Caco-2 (cell line): Measurements from ENCODE around the gene CLMP. TPM values are rescaled to one million over a fixed set of nuclear protein-coding genes. Genes with fewer than 3 reads are reported as not detected.
A peak's percentile ranks its signal among the peaks of the same experiment; 100 is the strongest.

Experiments
- BruUV-seq: library from RNA; stranded (reverse); fragments of 400-500 nt; replicated peaks from 2 replicates; lab custom pipeline; 2021; lab: Mats Ljungman, UMichigan
- CTCF ChIA-PET: fragments of 300-600 bp; sonication (Branson Sonifier 250); formaldehyde crosslinking; loops from one replicate; lab custom pipeline; 2022; ENCODE audit warnings: antibody characterized with exemption; lab: Charles Lee
- POLR2A ChIA-PET: fragments of 300-600 bp; sonication (Branson Sonifier 250); formaldehyde crosslinking; loops from one replicate; lab custom pipeline; 2022; ENCODE audit warnings: antibody characterized with exemption; lab: Charles Lee
- DNase-seq, 2 experiments: peaks; one replicate each; pipeline versions ENCODE4 v3.0.0 to v3.0.0-alpha.2; 2020 to 2022
- H3K27me3 ChIP-seq: replicated peaks from 2 replicates; pipeline ENCODE4 v1.6.0; 2011; ENCODE audit warnings: low read length; ENCODE audit not compliant: control insufficient read depth, insufficient read depth
- H3K36me3 ChIP-seq: 2 replicates; pipeline ENCODE4 v1.5.1; 2011; ENCODE audit warnings: low read length; ENCODE audit not compliant: control insufficient read depth, insufficient read depth
- H3K4me1 ChIP-seq: fragments of 250-450 bp; sonication (Bioruptor Pico); 2 replicates; pipeline ENCODE4 v1.5.1; 2020; ENCODE audit warnings: mild to moderate bottlenecking
- H3K4me3 ChIP-seq: 2 replicates; pipeline ENCODE4 v1.5.1; 2011; ENCODE audit warnings: low read depth, mild to moderate bottlenecking, control low read depth, low read length
- H3K9me3 ChIP-seq: fragments of 250-450 bp; sonication (Bioruptor Pico); 2 replicates; pipeline ENCODE4 v1.5.1; 2020; ENCODE audit warnings: mild to moderate bottlenecking, moderate library complexity
- H3K27ac Mint-ChIP-seq: one replicate; pipeline ENCODE4 v1.8.0; 2022; ENCODE audit warnings: mixed read lengths; ENCODE audit not compliant: unreplicated experiment
- H3K27me3 Mint-ChIP-seq: one replicate; pipeline ENCODE4 v1.8.0; 2022; ENCODE audit warnings: mixed read lengths; ENCODE audit not compliant: insufficient read depth, unreplicated experiment
- H3K36me3 Mint-ChIP-seq: one replicate; pipeline ENCODE4 v1.8.0; 2022; ENCODE audit warnings: mild to moderate bottlenecking, mixed read lengths; ENCODE audit not compliant: insufficient read depth, unreplicated experiment
- H3K4me1 Mint-ChIP-seq: one replicate; pipeline ENCODE4 v1.8.0; 2022; ENCODE audit warnings: low read depth, mixed read lengths; ENCODE audit not compliant: unreplicated experiment
- H3K4me3 Mint-ChIP-seq: one replicate; pipeline ENCODE4 v1.8.0; 2022; ENCODE audit warnings: mild to moderate bottlenecking, moderate library complexity, mixed read lengths; ENCODE audit not compliant: unreplicated experiment
- H3K9me3 Mint-ChIP-seq: one replicate; pipeline ENCODE4 v1.8.0; 2022; ENCODE audit warnings: mixed read lengths; ENCODE audit not compliant: unreplicated experiment
- intact Hi-C: fragments of 100-400 bp; cut with micrococcal nuclease; formaldehyde crosslinking; loops from one replicate; pipeline ENCODE4 v1.10.0; 2022; ENCODE audit not compliant: unreplicated experiment
- total RNA-seq: library from RNA; stranded (reverse); gene quantifications from 2 replicates; pipeline ENCODE4 v1.2.3, GENCODE V29; 2022
- TF ChIP-seq, protein P1 (sequence below), 2 experiments: fragments of 200-600 bp in 1 of 2; IDR thresholded peaks; 1 replicate in 1 of 2; 2 replicates in 1 of 2; pipeline versions ENCODE4 v1.5.1 to v1.8.0; 2011 to 2022; ENCODE audit warnings: antibody characterized with exemption in 1 of 2, control low read depth in 1 of 2, inconsistent platforms in 1 of 2, low read depth in 1 of 2, low read length in 1 of 2, mild to moderate bottlenecking in 1 of 2, moderate library complexity in 1 of 2; ENCODE audit not compliant: insufficient read depth in 1 of 2, severe bottlenecking in 1 of 2, unreplicated experiment in 1 of 2

CLMP gene
- total RNA-seq, 1 experiment from 2014 or later, result 58.9 TPM

- no peaks in the 10 kb centered on the region for H3K27me3 ChIP-seq
- H3K4me3 ChIP-seq, result peak overlapping the region; percentile 58
- Mint-ChIP-seq H3K4me3 (peak overlapping the region; percentile 75), H3K4me1 (peaks cover 17% of the 10 kb centered on the region), H3K27ac (peak overlapping the region; percentile 43), H3K36me3 (peaks cover 4% of the 10 kb centered on the region), H3K9me3 (no peaks in the 10 kb centered on the region), H3K27me3 (peaks cover 5% of the 10 kb centered on the region)
- BruUV-seq, result TSS peak; percentile 17
- no peaks in the 10 kb centered on the region for H3K36me3 ChIP-seq
- TF ChIP-seq, protein P1, sequence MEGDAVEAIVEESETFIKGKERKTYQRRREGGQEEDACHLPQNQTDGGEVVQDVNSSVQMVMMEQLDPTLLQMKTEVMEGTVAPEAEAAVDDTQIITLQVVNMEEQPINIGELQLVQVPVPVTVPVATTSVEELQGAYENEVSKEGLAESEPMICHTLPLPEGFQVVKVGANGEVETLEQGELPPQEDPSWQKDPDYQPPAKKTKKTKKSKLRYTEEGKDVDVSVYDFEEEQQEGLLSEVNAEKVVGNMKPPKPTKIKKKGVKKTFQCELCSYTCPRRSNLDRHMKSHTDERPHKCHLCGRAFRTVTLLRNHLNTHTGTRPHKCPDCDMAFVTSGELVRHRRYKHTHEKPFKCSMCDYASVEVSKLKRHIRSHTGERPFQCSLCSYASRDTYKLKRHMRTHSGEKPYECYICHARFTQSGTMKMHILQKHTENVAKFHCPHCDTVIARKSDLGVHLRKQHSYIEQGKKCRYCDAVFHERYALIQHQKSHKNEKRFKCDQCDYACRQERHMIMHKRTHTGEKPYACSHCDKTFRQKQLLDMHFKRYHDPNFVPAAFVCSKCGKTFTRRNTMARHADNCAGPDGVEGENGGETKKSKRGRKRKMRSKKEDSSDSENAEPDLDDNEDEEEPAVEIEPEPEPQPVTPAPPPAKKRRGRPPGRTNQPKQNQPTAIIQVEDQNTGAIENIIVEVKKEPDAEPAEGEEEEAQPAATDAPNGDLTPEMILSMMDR (IDR thresholded peaks at IDR 0.05; ENCODE audit: insufficient read depth in 1 of 2, low read depth in 1 of 2, low read length in 1 of 2, severe bottlenecking in 1 of 2, unreplicated experiment in 1 of 2), result no peak
- peaks cover 21% of the 10 kb centered on the region for H3K4me1 ChIP-seq
- DNase-seq, result peak; percentile 78 to 80
- POLR2A ChIA-PET, result interaction anchor here (0.6 to 0.9 kb wide), 4 partner anchors 23 to 93 kb away, joined by 3 to 7 read pairs (median 4); no protein-coding TSS in a partner anchor
- intact Hi-C loops, result loop anchor here (1.0 to 2.0 kb wide), 4 partner anchors 18 to 37 kb away; no protein-coding TSS in a partner anchor
- CTCF ChIA-PET, result interaction anchor here (0.7 to 1.4 kb wide), 5 partner anchors 10 to 86 kb away, joined by 3 to 6 read pairs (median 3); no protein-coding TSS in a partner anchor
- no peaks in the 10 kb centered on the region for H3K9me3 ChIP-seq
Observed at GRCh38 chr11:123194337-123195187, 486 bp downstream of the CLMP start.

- no peak for DNase-seq
- no peaks in the 10 kb centered on the region for H3K27me3 ChIP-seq
- H3K9me3 ChIP-seq, result no peaks in the 10 kb centered on the region
- ChIA-PET POLR2A (no interaction called here), CTCF (interaction anchor here (0.6 to 1.4 kb wide), 4 partner anchors 10 to 68 kb away, joined by 3 to 5 read pairs (median 4); no protein-coding TSS in a partner anchor)
- H3K36me3 ChIP-seq, result no peaks in the 10 kb centered on the region
- Mint-ChIP-seq H3K4me1 (peaks cover 17% of the 10 kb centered on the region), H3K27ac (peak overlapping the region; percentile 43), H3K27me3 (peaks cover 5% of the 10 kb centered on the region), H3K4me3 (peak overlapping the region; percentile 75), H3K9me3 (no peaks in the 10 kb centered on the region), H3K36me3 (peaks cover 4% of the 10 kb centered on the region)
- no TSS peak for BruUV-seq
- TF ChIP-seq, protein P1 (IDR thresholded peaks at IDR 0.05; ENCODE audit: insufficient read depth in 1 of 2, low read depth in 1 of 2, low read length in 1 of 2, severe bottlenecking in 1 of 2, unreplicated experiment in 1 of 2), result no peak
- intact Hi-C loops, result loop anchor here (2.0 kb wide), 3 partner anchors 19 to 27 kb away; no protein-coding TSS in a partner anchor
- H3K4me3 ChIP-seq, result peak overlapping the region; percentile 58
- peaks cover 21% of the 10 kb centered on the region for H3K4me1 ChIP-seq
Observed at GRCh38 chr11:123193742-123194141, 1.3 kb downstream of the CLMP start.

DNA sequence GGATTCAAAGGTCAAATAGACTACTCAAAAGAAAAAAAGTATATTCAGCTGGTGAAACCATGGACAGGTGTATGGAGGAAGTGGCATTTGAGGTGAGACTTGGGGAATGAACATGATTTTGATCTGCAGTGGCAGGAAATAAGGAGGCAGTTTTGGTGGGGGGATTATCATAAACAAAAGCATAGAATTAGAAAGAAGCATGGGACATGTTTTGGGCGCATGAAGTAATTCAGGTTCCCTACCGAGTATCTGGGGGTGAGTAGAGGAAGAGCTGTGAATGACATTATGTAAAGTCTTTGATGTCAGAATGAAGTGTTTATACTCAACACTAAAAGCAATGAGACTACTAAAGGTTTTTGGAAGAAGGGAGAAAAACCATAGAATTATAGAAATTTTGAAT lies 3.1 kb downstream of the CLMP start:
- POLR2A ChIA-PET, result no interaction called here
- Mint-ChIP-seq H3K36me3 (peaks cover 4% of the 10 kb centered on the region), H3K27me3 (peaks cover 5% of the 10 kb centered on the region), H3K9me3 (no peaks in the 10 kb centered on the region), H3K27ac (no peak overlapping the region), H3K4me3 (no peak overlapping the region), H3K4me1 (peaks cover 17% of the 10 kb centered on the region)
- Histone ChIP-seq H3K4me1 (peaks cover 21% of the 10 kb centered on the region), H3K4me3 (no peak overlapping the region), H3K36me3 (no peaks in the 10 kb centered on the region), H3K9me3 (no peaks in the 10 kb centered on the region), H3K27me3 (no peaks in the 10 kb centered on the region)
- BruUV-seq, result no TSS peak
- TF ChIP-seq, protein P1 (IDR thresholded peaks at IDR 0.05; ENCODE audit: insufficient read depth in 1 of 2, low read depth in 1 of 2, low read length in 1 of 2, severe bottlenecking in 1 of 2, unreplicated experiment in 1 of 2), result no peak
- no peak for DNase-seq
- CTCF ChIA-PET, result no interaction called here
- intact Hi-C loops, result no loop called here
